ENCODE data around the gene B4GALNT4. TPM values are rescaled to one million over a fixed set of nuclear protein-coding genes. Genes with fewer than 3 reads are reported as not detected.

Gene B4GALNT4
- total RNA-seq, 3 donors from 2014 or later (not counting 1 experiment from before 2014, with no cell fraction given): 0.66 to 1.5 (median 1.5) TPM

DNA sequence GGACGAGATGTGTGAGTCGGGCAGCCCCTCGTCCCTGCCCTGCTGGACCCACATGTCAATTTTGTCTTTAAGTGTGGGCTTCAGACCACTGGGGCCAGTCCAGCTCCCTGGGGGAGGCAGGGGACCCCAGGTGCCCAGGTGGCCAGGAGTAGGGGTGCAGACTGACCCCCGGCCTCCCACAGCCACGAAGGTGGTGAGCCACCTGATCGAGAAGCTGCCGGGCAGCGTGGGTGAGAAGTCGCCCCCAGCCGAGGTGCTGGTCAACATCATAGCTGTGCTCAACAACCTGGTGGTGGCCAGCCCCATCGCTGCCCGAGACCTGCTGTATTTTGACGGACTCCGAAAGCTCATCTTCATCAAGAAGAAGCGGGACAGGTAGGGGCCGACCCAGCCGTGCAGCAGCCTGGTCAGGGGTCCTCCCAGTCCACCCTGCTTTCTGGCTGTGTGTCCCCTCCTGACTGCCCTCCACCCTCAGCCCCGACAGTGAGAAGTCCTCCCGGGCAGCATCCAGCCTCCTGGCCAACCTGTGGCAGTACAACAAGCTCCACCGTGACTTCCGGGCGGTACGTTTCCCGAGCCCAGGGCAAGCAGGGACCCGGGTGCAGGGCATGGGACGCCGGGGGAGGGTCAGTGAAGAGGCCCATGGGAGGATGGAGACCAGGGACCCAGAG is 34.6 kb downstream of the B4GALNT4 start:
- no peak overlapping the region for H3K27ac ChIP-seq (ENCODE audit: low read length)
- ATAC-seq (no peak), DNase-seq (no peak)
- TF ChIP-seq, protein P1, sequence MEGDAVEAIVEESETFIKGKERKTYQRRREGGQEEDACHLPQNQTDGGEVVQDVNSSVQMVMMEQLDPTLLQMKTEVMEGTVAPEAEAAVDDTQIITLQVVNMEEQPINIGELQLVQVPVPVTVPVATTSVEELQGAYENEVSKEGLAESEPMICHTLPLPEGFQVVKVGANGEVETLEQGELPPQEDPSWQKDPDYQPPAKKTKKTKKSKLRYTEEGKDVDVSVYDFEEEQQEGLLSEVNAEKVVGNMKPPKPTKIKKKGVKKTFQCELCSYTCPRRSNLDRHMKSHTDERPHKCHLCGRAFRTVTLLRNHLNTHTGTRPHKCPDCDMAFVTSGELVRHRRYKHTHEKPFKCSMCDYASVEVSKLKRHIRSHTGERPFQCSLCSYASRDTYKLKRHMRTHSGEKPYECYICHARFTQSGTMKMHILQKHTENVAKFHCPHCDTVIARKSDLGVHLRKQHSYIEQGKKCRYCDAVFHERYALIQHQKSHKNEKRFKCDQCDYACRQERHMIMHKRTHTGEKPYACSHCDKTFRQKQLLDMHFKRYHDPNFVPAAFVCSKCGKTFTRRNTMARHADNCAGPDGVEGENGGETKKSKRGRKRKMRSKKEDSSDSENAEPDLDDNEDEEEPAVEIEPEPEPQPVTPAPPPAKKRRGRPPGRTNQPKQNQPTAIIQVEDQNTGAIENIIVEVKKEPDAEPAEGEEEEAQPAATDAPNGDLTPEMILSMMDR (IDR thresholded peaks at IDR 0.05): no peak
- no peaks in the 10 kb centered on the region for H3K36me3 Mint-ChIP-seq
- H3K27me3 ChIP-seq (ENCODE audit: control insufficient read depth, insufficient read depth, low read length): no peaks in the 10 kb centered on the region
- peak overlapping the region in 1 of 2 donors; percentile 81 for H3K27ac Mint-ChIP-seq
- intact Hi-C loops (cut with micrococcal nuclease): no loop called here
- H3K4me3 ChIP-seq (ENCODE audit: low read length): no peak overlapping the region
- H3K9me3 ChIP-seq (ENCODE audit: control insufficient read depth, insufficient read depth, low read length): no peaks in the 10 kb centered on the region
- H3K4me3 Mint-ChIP-seq: peak overlapping the region; percentile 13
- no peaks in the 10 kb centered on the region for H3K9me3 Mint-ChIP-seq
- H3K36me3 ChIP-seq (ENCODE audit: control insufficient read depth, insufficient read depth, low read length): peaks cover 17% of the 10 kb centered on the region
- H3K4me1 ChIP-seq (ENCODE audit: control insufficient read depth, insufficient read depth, low read length): peaks cover 30% of the 10 kb centered on the region
- H3K27me3 Mint-ChIP-seq (ENCODE audit: low read depth in 2 of 2): no peaks in the 10 kb centered on the region
- peaks cover 0 to 18% of the 10 kb centered on the region in 2 donors for H3K4me1 Mint-ChIP-seq
- 94% methylated on average over 27 of the region's 27 CpGs for WGBS (ENCODE audit: insufficient coverage)

- ATAC-seq: no peak
- intact Hi-C loops (cut with micrococcal nuclease): loop anchor here (5.0 kb wide), 1 partner anchor 103 kb away; the partner anchor contains the start of gene RNH1
- H3K9me3 ChIP-seq (ENCODE audit: control insufficient read depth, insufficient read depth, low read length): no peaks in the 10 kb centered on the region
- no peak overlapping the region for H3K4me3 ChIP-seq (ENCODE audit: low read length)
- no peak for DNase-seq
- peaks cover 23% of the 10 kb centered on the region for H3K36me3 ChIP-seq (ENCODE audit: control insufficient read depth, insufficient read depth, low read length)
- no peaks in the 10 kb centered on the region for H3K27me3 Mint-ChIP-seq (ENCODE audit: low read depth in 2 of 2)
- no peaks in the 10 kb centered on the region for H3K27me3 ChIP-seq (ENCODE audit: control insufficient read depth, insufficient read depth, low read length)
- H3K4me3 Mint-ChIP-seq: no peak overlapping the region
- no peaks in the 10 kb centered on the region for H3K36me3 Mint-ChIP-seq
- H3K27ac Mint-ChIP-seq: peak overlapping the region; percentile 43 to 81
- TF ChIP-seq, protein P1 (IDR thresholded peaks at IDR 0.05): no peak
- peaks cover 36% of the 10 kb centered on the region for H3K4me1 ChIP-seq (ENCODE audit: control insufficient read depth, insufficient read depth, low read length)
- WGBS (ENCODE audit: insufficient coverage): 91% methylated on average over 14 of the region's 14 CpGs
- H3K27ac ChIP-seq (ENCODE audit: low read length): no peak overlapping the region
- H3K4me1 Mint-ChIP-seq: peaks cover 0 to 18% of the 10 kb centered on the region in 2 donors
- no peaks in the 10 kb centered on the region for H3K9me3 Mint-ChIP-seq
These were observed 35.4 kb downstream of the B4GALNT4 start for GRCh38 chr11:404551-405264.

- Histone ChIP-seq H3K9me3 (ENCODE audit: control insufficient read depth, insufficient read depth, low read length) (no peaks in the 10 kb centered on the region), H3K4me3 (ENCODE audit: low read length) (no peak overlapping the region), H3K4me1 (ENCODE audit: control insufficient read depth, insufficient read depth, low read length) (peaks cover 43% of the 10 kb centered on the region), H3K27me3 (ENCODE audit: control insufficient read depth, insufficient read depth, low read length) (no peaks in the 10 kb centered on the region), H3K27ac (ENCODE audit: low read length) (no peak overlapping the region), H3K36me3 (ENCODE audit: control insufficient read depth, insufficient read depth, low read length) (peaks cover 29% of the 10 kb centered on the region)
- peak overlapping the region; percentile 53 for H3K4me3 Mint-ChIP-seq
- DNase-seq (no peak), ATAC-seq (no peak)
- WGBS (ENCODE audit: insufficient coverage): 92% methylated on average over 17 of the region's 17 CpGs
- no peaks in the 10 kb centered on the region for H3K9me3 Mint-ChIP-seq
- no peaks in the 10 kb centered on the region for H3K36me3 Mint-ChIP-seq
- intact Hi-C loops (cut with micrococcal nuclease): loop anchor here (5.0 kb wide), 1 partner anchor 102 kb away; the partner anchor contains the start of gene RNH1
- TF ChIP-seq, protein P1 (IDR thresholded peaks at IDR 0.05): no peak
- peaks cover 0 to 18% of the 10 kb centered on the region in 2 donors for H3K4me1 Mint-ChIP-seq
- no peaks in the 10 kb centered on the region for H3K27me3 Mint-ChIP-seq (ENCODE audit: low read depth in 2 of 2)
- H3K27ac Mint-ChIP-seq: peak overlapping the region; percentile 43 to 81
These were observed 36.1 kb downstream of the B4GALNT4 start for GRCh38 chr11:405323-405953.
